ENCODE measurements around the gene CACNA1B.

- TF ChIP-seq CTCF (IDR thresholded peaks at IDR 0.05) (no peak), EZH2 (IDR thresholded peaks at IDR 0.05; ENCODE audit: borderline replicate concordance, insufficient read depth, low read depth, low read length, poor library complexity, severe bottlenecking) (no peak)
Measured at GRCh38 chr9:138022121-138022741, 144.6 kb downstream of the CACNA1B start.
